MCF 10A (cell line): ENCODE results near the gene GMCL1. TPM values are rescaled to one million over a fixed set of nuclear protein-coding genes. Genes with fewer than 3 reads are reported as not detected.

Experiments
- BruUV-seq: library from RNA; stranded (reverse); fragments of 400-500 nt; replicated peaks from 2 replicates; lab custom pipeline; 2021; lab: Mats Ljungman, UMichigan
- CTCF ChIA-PET: fragments of 300-600 bp; sonication (Branson Sonifier 250); formaldehyde crosslinking; extraction: SDS; loops from one replicate; lab custom pipeline; 2021; ENCODE audit warnings: antibody characterized with exemption, inconsistent platforms; lab: Yijun Ruan, JAX
- POLR2A ChIA-PET: fragments of 300-600, 350-650 bp; sonication (Branson Sonifier 250); formaldehyde crosslinking; extraction: SDS; loops from one replicate; lab custom pipeline; 2020; ENCODE audit warnings: antibody characterized with exemption, inconsistent platforms; lab: Yijun Ruan, JAX
- DNase-seq: peaks from one replicate; pipeline ENCODE4 v3.0.0-alpha.2; 2018; ENCODE audit not compliant: unreplicated experiment
- H3K27ac Mint-ChIP-seq: one replicate; pipeline ENCODE4 v1.8.0; 2022; ENCODE audit warnings: mild to moderate bottlenecking, low read depth, mixed read lengths; ENCODE audit not compliant: unreplicated experiment
- H3K27me3 Mint-ChIP-seq: one replicate; pipeline ENCODE4 v1.8.0; 2022; ENCODE audit warnings: mixed read lengths; ENCODE audit not compliant: insufficient read depth, unreplicated experiment
- H3K36me3 Mint-ChIP-seq: one replicate; pipeline ENCODE4 v1.8.0; 2022; ENCODE audit warnings: mild to moderate bottlenecking, moderate library complexity, mixed read lengths; ENCODE audit not compliant: insufficient read depth, unreplicated experiment
- H3K4me1 Mint-ChIP-seq: one replicate; pipeline ENCODE4 v1.8.0; 2022; ENCODE audit warnings: mixed read lengths; ENCODE audit not compliant: insufficient read depth, unreplicated experiment
- H3K4me3 Mint-ChIP-seq: one replicate; pipeline ENCODE4 v1.8.0; 2022; ENCODE audit warnings: mild to moderate bottlenecking, moderate library complexity, mixed read lengths; ENCODE audit not compliant: unreplicated experiment
- H3K9me3 Mint-ChIP-seq: one replicate; pipeline ENCODE4 v1.8.0; 2022; ENCODE audit warnings: mixed read lengths; ENCODE audit not compliant: unreplicated experiment
- intact Hi-C: fragments of 100-400 bp; cut with micrococcal nuclease; formaldehyde crosslinking; loops from 2 replicates; pipeline ENCODE4 v1.14.1; 2022
- total RNA-seq: library from RNA; stranded (reverse); gene quantifications from 2 replicates; pipeline ENCODE4 v1.2.3, GENCODE V29; 2022
- TF ChIP-seq, protein P1 (sequence below): fragments of 200-600 bp; IDR thresholded peaks from one replicate; pipeline ENCODE4 v1.8.0; 2022; ENCODE audit warnings: antibody characterized with exemption, mild to moderate bottlenecking; ENCODE audit not compliant: unreplicated experiment

The GMCL1 gene
- total RNA-seq, 1 experiment from 2014 or later, result 13.6 TPM

DNA sequence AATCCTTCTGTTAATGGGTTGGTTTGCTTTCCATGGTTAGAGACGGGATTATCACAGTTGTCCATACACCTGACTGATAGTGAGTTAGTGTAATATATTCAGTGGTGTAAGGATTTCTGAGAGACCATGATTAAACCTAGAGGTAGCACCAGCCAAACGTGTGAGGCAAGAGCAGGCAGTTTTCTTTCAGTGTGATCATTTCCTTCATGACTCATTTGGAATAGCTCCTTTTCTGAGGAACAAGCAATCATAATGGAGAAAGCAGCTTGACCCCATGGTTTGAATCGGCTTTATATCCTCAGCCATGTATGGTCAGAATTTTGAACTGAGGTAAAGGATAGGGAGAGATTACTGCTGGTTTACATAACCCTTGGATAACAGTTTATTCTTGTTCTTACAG lies 88.4 kb downstream of the GMCL1 start:
- intact Hi-C loops, result loop anchor here (2.0 to 10.0 kb wide), 2 partner anchors 17 to 727 kb away; no protein-coding TSS in a partner anchor
- Mint-ChIP-seq H3K27me3 (no peaks in the 10 kb centered on the region), H3K36me3 (peaks cover 37% of the 10 kb centered on the region), H3K4me3 (peak overlapping the region; percentile 78), H3K4me1 (peaks cover 22% of the 10 kb centered on the region), H3K9me3 (no peaks in the 10 kb centered on the region), H3K27ac (peak overlapping the region; percentile 86)
- ChIA-PET CTCF (interaction anchor here (2.4 kb wide), 1 partner anchor 168 kb away, joined by 7 read pairs; no protein-coding TSS in a partner anchor), POLR2A (interaction anchor here (0.7 to 9.2 kb wide), 15 partner anchors 9 to 546 kb away, joined by 3 to 319 read pairs (median 10); partner anchors contain the start of genes C2orf42, PCBP1 and SNRNP27)
- TF ChIP-seq, protein P1, sequence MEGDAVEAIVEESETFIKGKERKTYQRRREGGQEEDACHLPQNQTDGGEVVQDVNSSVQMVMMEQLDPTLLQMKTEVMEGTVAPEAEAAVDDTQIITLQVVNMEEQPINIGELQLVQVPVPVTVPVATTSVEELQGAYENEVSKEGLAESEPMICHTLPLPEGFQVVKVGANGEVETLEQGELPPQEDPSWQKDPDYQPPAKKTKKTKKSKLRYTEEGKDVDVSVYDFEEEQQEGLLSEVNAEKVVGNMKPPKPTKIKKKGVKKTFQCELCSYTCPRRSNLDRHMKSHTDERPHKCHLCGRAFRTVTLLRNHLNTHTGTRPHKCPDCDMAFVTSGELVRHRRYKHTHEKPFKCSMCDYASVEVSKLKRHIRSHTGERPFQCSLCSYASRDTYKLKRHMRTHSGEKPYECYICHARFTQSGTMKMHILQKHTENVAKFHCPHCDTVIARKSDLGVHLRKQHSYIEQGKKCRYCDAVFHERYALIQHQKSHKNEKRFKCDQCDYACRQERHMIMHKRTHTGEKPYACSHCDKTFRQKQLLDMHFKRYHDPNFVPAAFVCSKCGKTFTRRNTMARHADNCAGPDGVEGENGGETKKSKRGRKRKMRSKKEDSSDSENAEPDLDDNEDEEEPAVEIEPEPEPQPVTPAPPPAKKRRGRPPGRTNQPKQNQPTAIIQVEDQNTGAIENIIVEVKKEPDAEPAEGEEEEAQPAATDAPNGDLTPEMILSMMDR, result no peak
- BruUV-seq, result no TSS peak
- DNase-seq, result peak; percentile 87

- peaks cover 18% of the 10 kb centered on the region for H3K4me1 Mint-ChIP-seq
These were observed 88.9 kb downstream of the GMCL1 start for GRCh38 chr2:69918401-69918800.

DNA sequence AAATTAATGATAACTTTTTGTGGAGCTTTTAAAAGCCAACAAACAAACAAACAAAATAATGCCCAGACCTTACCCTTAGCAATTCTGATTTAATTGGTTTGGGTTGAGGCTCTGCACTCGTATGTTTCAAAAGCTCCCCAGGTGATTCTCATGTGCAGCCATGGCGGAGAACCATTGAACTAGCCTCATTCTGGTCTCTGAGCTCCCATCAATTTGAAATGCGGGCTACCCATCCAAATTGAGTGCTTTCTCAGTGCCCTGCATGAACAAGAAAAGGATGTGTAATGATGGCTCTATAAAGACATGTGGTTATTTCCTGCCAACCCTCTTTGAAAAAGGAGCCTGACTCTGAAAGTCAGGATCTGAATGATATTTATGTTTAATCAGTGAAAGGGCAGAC lies 93.7 kb downstream of the GMCL1 start:
- CTCF ChIA-PET, result interaction anchor here (0.6 to 1.0 kb wide), 4 partner anchors 11 to 324 kb away, joined by 3 to 4 read pairs (median 3); no protein-coding TSS in a partner anchor
- POLR2A ChIA-PET, result interaction anchor here (2.8 to 3.1 kb wide), 2 partner anchors 9 to 29 kb away, joined by 8 to 11 read pairs; partner anchors contain the start of genes MXD1 and SNRNP27

More at GRCh38 chr2:69918401-69918800, 88.9 kb downstream of the GMCL1 start:
- DNase-seq, result no peak
- TF ChIP-seq, protein P1, result no peak
- intact Hi-C loops, result loop anchor here (10.0 kb wide), 1 partner anchor 726 kb away; no protein-coding TSS in a partner anchor
- Mint-ChIP-seq H3K9me3 (no peaks in the 10 kb centered on the region), H3K27ac (peak overlapping the region; percentile 86), H3K4me3 (peak overlapping the region; percentile 78), H3K27me3 (no peaks in the 10 kb centered on the region), H3K36me3 (peaks cover 43% of the 10 kb centered on the region)
- no TSS peak for BruUV-seq
- ChIA-PET POLR2A (interaction anchor here (1.0 to 9.2 kb wide), 14 partner anchors 8 to 545 kb away, joined by 3 to 319 read pairs (median 16); partner anchors contain the start of genes C2orf42, PCBP1 and SNRNP27), CTCF (interaction anchor here (2.4 kb wide), 1 partner anchor 167 kb away, joined by 7 read pairs; no protein-coding TSS in a partner anchor)

More for the DNA sequence above, 93.7 kb downstream of the GMCL1 start:
- Mint-ChIP-seq H3K9me3 (no peaks in the 10 kb centered on the region), H3K27ac (no peak overlapping the region), H3K4me1 (peaks cover 13% of the 10 kb centered on the region), H3K4me3 (no peak overlapping the region), H3K27me3 (no peaks in the 10 kb centered on the region), H3K36me3 (peaks cover 67% of the 10 kb centered on the region)
- TF ChIP-seq, protein P1, result no peak
- no TSS peak for BruUV-seq
- intact Hi-C loops, result no loop called here
- DNase-seq, result no peak
